ENCODE results near the gene SAE1.

Gene SAE1

DNA sequence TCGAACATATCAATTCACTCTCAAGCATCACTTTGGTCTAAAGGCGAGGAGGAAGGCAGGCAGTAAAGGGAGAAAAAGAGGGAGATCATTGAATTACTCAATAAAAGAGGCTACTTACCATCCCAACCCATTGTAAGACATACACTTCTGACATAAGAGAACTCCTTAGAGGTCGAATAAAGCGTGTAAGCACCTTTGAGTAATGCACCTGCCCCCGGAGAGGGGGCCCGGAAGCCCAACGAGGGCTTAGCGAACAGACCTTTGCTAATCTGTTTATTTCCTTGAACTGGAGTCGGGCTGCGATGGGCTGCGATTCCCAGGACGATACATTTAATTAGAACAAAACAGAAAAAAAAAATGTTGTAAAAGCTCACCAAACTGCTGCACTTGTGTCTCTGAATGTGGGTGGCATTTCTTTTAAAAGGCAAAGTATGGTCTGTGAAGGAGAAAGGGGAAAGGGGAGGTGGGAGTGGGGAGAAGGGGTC lies 20.1 kb upstream of the SAE1 start:
- H3K4me3 ChIP-seq (ENCODE audit: control insufficient read depth, low read depth, low read length) = peak overlapping the region; percentile 86
- DNase-seq (ENCODE audit: low read depth) = no peak
- TF ChIP-seq, protein P1, sequence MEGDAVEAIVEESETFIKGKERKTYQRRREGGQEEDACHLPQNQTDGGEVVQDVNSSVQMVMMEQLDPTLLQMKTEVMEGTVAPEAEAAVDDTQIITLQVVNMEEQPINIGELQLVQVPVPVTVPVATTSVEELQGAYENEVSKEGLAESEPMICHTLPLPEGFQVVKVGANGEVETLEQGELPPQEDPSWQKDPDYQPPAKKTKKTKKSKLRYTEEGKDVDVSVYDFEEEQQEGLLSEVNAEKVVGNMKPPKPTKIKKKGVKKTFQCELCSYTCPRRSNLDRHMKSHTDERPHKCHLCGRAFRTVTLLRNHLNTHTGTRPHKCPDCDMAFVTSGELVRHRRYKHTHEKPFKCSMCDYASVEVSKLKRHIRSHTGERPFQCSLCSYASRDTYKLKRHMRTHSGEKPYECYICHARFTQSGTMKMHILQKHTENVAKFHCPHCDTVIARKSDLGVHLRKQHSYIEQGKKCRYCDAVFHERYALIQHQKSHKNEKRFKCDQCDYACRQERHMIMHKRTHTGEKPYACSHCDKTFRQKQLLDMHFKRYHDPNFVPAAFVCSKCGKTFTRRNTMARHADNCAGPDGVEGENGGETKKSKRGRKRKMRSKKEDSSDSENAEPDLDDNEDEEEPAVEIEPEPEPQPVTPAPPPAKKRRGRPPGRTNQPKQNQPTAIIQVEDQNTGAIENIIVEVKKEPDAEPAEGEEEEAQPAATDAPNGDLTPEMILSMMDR (IDR thresholded peaks at IDR 0.05; ENCODE audit: control insufficient read depth, insufficient read depth, low read depth, low read length, missing control alignments) = no peak

DNA sequence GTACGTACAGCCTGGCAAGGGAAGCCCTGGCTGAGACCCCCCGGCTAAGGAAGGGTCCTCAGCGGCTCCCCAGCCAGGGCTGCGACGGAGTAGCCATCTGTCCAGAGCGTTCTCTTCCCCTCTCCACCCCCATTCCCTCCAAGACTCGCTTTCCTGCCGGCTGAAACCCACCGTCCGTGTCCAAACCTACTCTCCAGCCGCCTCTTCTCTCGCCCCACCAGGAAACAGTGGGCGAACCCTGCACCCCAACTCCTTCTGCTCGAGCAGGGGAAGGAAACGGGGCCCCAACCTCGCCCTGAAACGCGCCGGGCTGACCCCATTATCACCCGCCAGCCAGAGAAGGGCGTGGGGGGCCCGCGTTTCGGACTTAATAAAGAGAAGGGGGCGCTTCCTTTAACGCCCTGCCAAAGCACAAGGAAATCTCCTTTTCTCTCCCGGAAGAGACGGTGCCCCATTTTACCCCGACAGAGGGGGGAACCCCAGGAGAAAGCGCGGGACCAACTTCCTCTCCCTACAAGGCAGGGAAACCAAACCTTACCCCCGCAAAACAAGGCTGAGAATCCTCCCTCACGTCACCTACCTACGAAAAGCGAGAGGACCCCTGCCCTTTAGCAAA lies 19.5 kb upstream of the SAE1 start:
- H3K4me3 ChIP-seq (ENCODE audit: control insufficient read depth, low read depth, low read length) = peak overlapping the region; percentile 86
- no peak for DNase-seq (ENCODE audit: low read depth)
- TF ChIP-seq, protein P1 (IDR thresholded peaks at IDR 0.05; ENCODE audit: control insufficient read depth, insufficient read depth, low read depth, low read length, missing control alignments) = no peak

DNA sequence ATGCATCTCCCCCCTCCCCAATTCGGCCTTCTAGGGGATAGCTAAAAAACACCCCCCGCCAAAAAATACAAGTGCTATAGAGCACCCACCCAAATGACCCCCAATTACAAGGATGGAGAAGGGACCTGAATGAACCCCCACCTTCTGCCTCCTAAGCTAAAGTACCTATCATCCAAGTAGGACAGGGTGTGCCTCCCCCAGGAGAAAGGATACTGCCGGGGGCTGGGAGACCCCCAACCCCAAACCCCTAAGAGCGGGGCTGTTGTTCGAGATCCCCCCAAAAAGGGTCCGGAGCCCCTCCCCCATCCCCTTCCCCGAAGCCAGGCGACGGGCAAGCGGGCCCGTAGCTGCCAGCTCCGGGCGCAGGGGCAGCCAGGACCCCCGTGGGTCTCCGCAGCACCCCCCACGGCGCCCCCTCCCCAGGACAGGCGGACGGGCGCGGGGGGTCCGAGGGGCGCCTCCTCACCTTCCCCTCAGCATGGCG lies 18.9 kb upstream of the SAE1 start:
- peak overlapping the region; percentile 86 for H3K4me3 ChIP-seq (ENCODE audit: control insufficient read depth, low read depth, low read length)
- no peak for DNase-seq (ENCODE audit: low read depth)
- TF ChIP-seq, protein P1 (IDR thresholded peaks at IDR 0.05; ENCODE audit: control insufficient read depth, insufficient read depth, low read depth, low read length, missing control alignments) = no peak

DNA sequence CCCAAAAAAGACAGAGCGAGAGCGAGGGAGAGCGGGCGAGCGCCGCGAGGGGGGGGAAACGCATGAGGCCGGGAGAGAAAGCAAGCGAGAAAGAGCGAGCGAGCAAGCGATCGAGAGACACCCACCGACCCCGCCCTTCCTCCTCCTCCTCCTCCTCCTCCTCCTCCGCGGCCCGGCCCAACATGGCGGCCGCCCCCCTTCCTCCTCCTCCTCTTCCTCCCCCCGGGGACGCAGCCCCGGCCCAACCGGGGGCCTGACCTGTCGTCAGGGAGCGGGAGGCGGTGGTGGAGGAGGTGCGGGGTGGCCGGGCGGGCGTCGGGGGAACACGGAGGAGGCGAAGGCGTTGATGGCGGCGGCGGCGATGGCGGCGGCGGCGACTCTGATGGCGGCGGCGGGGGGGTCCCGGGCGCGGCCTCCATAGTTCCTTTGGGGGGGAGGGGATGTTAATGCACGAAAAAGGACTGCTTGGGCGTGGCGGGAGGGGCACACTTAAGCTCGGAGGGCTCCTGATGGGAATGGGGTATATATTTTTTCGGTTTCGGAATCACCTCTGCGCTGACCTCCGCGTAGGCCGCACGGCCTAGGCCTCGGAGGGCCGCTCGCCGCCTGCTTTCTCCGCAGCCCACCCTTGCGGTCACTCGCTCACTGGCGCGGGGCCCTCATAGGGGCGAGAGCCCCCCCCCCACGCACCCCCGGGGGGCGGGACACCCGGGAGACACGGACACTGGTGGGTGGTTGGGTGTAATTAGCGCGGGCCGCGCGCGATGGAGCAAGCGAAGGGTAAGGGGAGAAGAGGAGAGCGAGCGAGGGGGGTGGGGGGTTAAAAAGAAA lies 18.3 kb upstream of the SAE1 start:
- peak overlapping the region; percentile 86 for H3K4me3 ChIP-seq (ENCODE audit: control insufficient read depth, low read depth, low read length)
- peak; percentile 61 for DNase-seq (ENCODE audit: low read depth)

DNA sequence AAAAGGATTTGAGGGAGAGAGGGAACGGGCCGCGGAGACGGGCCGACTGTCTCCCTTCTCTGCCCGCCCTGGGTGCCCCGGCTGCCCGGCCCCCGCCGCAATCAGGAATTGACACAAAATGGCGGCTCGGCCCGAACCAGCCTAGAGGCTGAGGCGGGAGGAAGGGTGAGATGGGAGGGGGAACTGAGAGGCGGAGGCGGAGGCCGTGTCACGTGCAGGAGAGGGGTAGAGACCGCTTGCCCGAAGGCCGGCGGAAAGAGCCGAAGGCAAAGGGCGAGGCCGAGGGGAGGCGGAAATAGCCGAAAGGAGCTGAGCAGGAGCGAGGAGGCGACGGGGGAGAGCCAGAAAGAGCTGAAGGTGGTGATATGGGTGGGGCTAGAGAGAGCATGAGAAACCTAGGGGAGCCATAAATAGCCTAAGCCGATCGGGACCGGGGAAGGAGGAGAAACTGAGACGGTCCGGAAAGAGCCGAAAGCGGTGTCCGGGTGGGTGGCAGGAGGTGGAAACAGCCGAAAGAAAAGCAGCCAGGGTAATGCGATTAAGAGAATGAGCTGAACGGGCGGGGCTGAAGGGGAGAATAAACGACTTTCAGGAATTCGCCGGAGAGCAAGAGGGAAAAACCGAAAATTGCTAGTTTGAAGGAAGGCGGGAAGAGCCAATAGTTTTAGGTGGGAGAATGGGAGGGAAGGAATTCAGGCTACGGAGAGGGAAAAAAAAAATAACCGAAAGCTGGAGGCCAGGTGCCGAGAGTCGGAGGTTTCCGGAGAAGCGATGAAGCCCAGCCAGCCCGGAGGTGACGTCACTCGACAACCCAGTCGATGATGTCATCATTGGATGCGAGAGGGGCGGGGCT lies 17.4 kb upstream of the SAE1 start, which contains the start of gene ZC3H4:
TSS of gene ZC3H4 (minus strand) at position 780 of the 853 bp plus-strand sequence. CDS start 1,192 bp downstream, outside the sequence.
- peak; percentile 97 for DNase-seq (ENCODE audit: low read depth)
- TF ChIP-seq, protein P1 (IDR thresholded peaks at IDR 0.05; ENCODE audit: control insufficient read depth, insufficient read depth, low read depth, low read length, missing control alignments) = no peak
- H3K4me3 ChIP-seq (ENCODE audit: control insufficient read depth, low read depth, low read length) = peak within 1 kb of the TSS; percentile 86

More for the DNA sequence above, 18.3 kb upstream of the SAE1 start:
- TF ChIP-seq, protein P1 (IDR thresholded peaks at IDR 0.05; ENCODE audit: control insufficient read depth, insufficient read depth, low read depth, low read length, missing control alignments) = no peak

Data from AG09309 (cell line).